Ishikawa (cell line): ENCODE measurements around the gene CBFA2T2.

ENCODE experiments used
- EP300 ChIP-seq: IDR thresholded peaks from 2 replicates; pipeline ENCODE4 v1.6.1; 2012; ENCODE audit warnings: borderline replicate concordance
- MAX ChIP-seq: IDR thresholded peaks from 2 replicates; pipeline ENCODE4 v1.6.1; 2012
- TF ChIP-seq, protein P1 (sequence below): IDR thresholded peaks from 2 replicates; pipeline ENCODE4 v1.6.1; 2012; ENCODE audit warnings: low read depth, mild to moderate bottlenecking

GRCh38 chr20:33552519-33552918 lies 62.6 kb downstream of the CBFA2T2 start:
- TF ChIP-seq, protein P1, sequence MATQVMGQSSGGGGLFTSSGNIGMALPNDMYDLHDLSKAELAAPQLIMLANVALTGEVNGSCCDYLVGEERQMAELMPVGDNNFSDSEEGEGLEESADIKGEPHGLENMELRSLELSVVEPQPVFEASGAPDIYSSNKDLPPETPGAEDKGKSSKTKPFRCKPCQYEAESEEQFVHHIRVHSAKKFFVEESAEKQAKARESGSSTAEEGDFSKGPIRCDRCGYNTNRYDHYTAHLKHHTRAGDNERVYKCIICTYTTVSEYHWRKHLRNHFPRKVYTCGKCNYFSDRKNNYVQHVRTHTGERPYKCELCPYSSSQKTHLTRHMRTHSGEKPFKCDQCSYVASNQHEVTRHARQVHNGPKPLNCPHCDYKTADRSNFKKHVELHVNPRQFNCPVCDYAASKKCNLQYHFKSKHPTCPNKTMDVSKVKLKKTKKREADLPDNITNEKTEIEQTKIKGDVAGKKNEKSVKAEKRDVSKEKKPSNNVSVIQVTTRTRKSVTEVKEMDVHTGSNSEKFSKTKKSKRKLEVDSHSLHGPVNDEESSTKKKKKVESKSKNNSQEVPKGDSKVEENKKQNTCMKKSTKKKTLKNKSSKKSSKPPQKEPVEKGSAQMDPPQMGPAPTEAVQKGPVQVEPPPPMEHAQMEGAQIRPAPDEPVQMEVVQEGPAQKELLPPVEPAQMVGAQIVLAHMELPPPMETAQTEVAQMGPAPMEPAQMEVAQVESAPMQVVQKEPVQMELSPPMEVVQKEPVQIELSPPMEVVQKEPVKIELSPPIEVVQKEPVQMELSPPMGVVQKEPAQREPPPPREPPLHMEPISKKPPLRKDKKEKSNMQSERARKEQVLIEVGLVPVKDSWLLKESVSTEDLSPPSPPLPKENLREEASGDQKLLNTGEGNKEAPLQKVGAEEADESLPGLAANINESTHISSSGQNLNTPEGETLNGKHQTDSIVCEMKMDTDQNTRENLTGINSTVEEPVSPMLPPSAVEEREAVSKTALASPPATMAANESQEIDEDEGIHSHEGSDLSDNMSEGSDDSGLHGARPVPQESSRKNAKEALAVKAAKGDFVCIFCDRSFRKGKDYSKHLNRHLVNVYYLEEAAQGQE = no peak
- no peak for TF ChIP-seq MAX
- TF ChIP-seq EP300 = no peak
